ENCODE data around the gene HNRNPUL2.
"Not testable (repeated sequence)": the region's sequence is repeated elsewhere in the genome, so short reads cannot be mapped to it uniquely, and the experiment has no call there.

Gene HNRNPUL2

DNA sequence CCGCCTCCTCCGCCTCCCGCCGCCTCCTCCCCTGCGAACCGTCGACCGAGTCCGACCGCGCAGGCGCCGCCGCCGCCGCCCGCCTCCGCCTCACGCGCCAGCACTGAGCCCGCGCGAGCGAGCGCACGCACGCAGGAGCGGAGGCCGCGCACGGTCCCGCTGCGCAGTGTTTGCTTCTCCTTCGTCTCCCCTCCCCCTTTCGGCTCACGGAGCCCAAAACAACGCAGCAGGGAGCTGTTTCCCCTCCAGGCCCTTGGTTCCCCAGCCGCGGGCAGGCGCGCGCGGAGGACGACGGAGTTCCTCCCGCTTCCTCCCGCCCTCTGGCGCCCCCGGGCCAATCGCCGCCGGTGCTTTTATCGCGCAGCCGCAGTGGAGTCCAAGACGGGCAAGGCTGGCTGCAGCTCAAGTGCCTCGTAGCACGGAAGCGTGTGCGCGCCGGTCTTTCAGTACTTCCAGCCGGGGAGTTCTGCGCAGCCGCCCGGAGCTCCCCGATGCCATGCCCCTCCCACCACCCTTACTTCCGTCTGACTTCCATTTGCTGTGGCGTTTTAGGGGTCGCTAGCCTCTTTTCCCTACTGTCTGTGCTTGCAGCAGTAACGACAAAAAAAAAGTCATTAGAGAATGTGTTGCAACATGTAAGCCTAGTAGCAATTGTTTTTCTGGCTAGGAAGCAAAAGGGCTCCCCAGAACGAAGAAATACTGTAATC lies at the start of gene HNRNPUL2:
HNRNPUL2 (minus strand) TSS at position 293 of the 707 bp plus-strand sequence. CDS start 301 bp downstream, outside the sequence.
- intact Hi-C loops (cut with DNase I) = loop anchor here (2.0 to 10.0 kb wide), 3 partner anchors 19 to 107 kb away; partner anchors contain the start of genes STX5, TAF6L, TEX54 and WDR74
- peak; percentile 93 to 99 (median 98) for DNase-seq

DNA sequence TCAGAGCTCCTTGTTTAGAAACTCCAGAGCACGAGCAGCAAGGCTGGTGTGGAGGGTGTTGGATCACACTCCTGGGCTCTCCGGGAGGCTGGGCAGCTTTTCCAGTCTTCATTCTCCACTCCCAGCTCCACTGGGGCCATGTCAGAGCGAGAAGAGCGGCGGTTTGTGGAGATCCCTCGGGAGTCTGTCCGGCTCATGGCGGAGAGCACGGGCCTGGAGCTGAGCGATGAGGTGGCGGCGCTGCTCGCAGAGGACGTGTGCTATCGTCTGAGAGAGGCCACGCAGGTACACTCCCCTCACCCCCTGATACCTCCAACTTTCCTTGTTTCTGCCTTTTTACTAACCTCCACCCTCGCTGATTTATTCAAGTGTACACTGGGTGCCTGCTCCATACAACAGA lies 48.4 kb upstream of the HNRNPUL2 start:
- DNase-seq = no peak
- intact Hi-C loops (cut with DNase I) = no loop called here

GRCh38 chr11:62774407-62774806 lies 47.1 kb upstream of the HNRNPUL2 start:
- intact Hi-C loops (cut with DNase I) = loop anchor here (5.0 kb wide), 1 partner anchor 47 kb away; the partner anchor contains the start of genes HNRNPUL2 and TTC9C

GRCh38 chr11:62771144-62772021 lies 44.1 kb upstream of the HNRNPUL2 start, which contains the start of gene TAF6L:
TSS of gene TAF6L (plus strand) at chr11:62771396. CDS start at chr11:62775784, 4,388 bp downstream.
- intact Hi-C loops (cut with DNase I) = loop anchor here (1.0 to 5.0 kb wide), 3 partner anchors 10 to 44 kb away; partner anchors contain the start of genes HNRNPUL2, POLR2G, TMEM179B and TTC9C
- peak; percentile 96 to 100 (median 98) for DNase-seq

More at GRCh38 chr11:62774407-62774806, 47.1 kb upstream of the HNRNPUL2 start:
- DNase-seq = no peak

GRCh38 chr11:62770778-62771143 lies 43.5 kb upstream of the HNRNPUL2 start:
- intact Hi-C loops (cut with DNase I) = loop anchor here (1.0 to 5.0 kb wide), 3 partner anchors 9 to 43 kb away; partner anchors contain the start of genes HNRNPUL2, POLR2G, TMEM179B and TTC9C
- DNase-seq = peak in 35 of 42 donors; percentile 18 to 76 (median 53)

- DNase-seq = peak in 1 of 42 donors; percentile 39
- intact Hi-C loops (cut with DNase I) = loop anchor here (1.0 kb wide), 1 partner anchor 10 kb away; the partner anchor contains the start of gene TAF6L
These were observed 33.6 kb upstream of the HNRNPUL2 start for GRCh38 chr11:62760867-62761227.

- intact Hi-C loops (cut with DNase I) = no loop called here
- DNase-seq = no peak
These were observed 30.9 kb upstream of the HNRNPUL2 start for GRCh38 chr11:62757846-62758788.

DNA sequence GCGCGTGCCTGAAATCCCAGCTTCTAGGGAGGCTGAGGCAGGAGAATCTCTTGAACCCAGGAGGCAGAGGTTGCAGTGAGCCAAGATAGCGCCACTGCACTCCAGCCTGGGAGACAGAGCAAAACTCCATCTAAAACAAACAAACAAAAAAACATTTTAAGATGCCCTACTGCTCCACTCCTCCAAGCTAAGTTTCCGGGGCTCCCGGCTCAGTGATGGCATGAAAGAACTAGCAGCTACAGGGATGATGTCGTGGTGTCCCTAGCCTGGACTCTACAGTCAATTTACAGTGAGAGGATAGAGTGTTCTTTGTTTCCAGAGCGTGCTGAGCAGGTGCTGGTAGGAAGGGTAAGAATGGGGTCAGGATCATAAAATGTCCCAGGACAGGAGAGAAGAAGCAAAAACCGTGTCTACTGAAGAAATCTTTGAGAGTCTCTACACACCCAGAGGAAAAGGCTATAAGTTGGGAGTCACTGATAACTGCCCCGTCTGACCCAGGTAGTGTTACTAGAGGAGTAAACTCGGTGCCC lies 27.9 kb upstream of the HNRNPUL2 start:
- DNase-seq = no peak

GRCh38 chr11:62753736-62754603 lies 26.7 kb upstream of the HNRNPUL2 start, which contains the start of gene ZBTB3:
TSS of gene ZBTB3 (minus strand) at chr11:62754160. CDS start at chr11:62753664, 496 bp downstream.
- intact Hi-C loops (cut with DNase I) = no loop called here
- peak; percentile 93 to 100 (median 99) for DNase-seq

More for the DNA sequence above, 27.9 kb upstream of the HNRNPUL2 start:
- intact Hi-C loops (cut with DNase I) = no loop called here

DNA sequence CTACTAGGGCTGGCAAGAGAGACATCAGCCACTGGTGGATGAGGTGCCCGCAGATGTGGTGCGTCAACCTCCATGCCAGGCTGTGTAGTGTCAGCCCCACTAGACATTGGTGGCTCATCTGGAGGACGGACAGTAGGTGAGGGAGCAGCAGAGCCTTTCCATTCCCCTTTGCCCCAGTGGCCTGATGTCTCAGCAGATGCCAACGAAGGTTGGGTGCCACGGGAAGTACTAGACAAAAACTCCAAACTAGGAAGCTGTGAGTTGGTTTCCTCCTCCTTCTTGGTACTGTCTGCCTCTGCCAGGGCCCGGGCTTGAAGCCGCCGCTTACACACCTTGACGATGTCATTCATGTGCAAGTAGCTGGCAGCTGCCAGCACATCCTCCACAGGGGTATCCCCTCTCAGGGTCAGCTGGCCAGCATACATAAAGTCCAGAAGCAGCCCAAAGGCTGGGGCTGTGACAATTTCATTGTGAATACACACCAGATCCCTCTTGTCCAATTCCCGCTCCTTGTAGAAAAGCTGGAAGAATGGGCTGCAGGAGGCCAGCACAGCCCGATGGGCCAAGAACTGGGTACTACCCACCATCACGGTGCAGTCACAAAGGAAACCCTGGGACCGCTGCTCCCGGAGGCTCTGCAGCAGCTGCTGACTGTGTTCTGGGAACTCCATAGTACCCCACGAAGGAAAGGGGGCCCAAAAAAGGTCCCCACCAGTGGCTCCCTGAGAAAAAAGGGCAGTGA lies 25.9 kb upstream of the HNRNPUL2 start:
- intact Hi-C loops (cut with DNase I) = no loop called here
- no peak for DNase-seq

- no peak for DNase-seq
- intact Hi-C loops (cut with DNase I) = no loop called here
These were observed 25.0 kb upstream of the HNRNPUL2 start for GRCh38 chr11:62752177-62752785.

DNA sequence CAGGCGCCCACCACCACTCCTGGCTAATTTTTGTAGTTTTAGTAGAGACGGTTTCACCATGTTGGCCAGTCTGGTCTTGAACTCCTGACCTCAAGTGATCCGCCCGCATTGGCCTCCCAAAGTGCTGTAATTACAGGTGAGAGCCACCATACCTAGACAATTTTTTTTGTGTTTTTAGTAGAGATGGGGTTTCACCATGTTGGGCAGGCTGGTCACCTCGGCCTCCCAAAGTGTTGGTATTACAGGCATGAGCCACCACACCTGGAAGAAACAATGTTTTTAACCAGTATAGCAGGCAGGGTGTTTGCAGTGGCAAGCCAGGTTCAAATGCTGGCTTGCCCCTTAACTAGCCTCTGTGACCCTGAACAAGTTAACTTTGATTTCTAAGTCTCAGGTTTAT lies 22.7 kb upstream of the HNRNPUL2 start:
- intact Hi-C loops (cut with DNase I); DNase-seq: not testable (repeated sequence)

GRCh38 chr11:62747475-62748160 lies 20.4 kb upstream of the HNRNPUL2 start:
- intact Hi-C loops (cut with DNase I) = no loop called here
- no peak for DNase-seq

DNA sequence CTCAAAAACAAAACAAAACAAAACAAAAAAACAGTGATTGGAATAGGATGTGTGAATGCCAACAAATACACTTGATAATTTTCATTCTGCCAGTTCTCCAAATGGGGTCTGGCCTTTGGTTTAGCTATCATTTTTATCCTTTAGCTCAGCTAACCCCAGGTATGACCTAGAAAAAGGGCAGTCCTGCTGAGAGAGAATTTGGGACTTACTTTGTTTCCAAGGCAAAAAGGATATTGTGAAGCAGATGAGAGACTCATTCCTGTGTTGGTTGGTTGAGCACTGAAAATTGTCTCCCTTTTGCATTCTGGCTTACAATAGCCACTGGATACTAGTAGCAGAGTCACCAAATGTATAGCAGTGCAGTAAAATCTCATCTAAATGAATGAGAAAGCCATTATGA lies 9.9 kb upstream of the HNRNPUL2 start:
- no peak for DNase-seq
- intact Hi-C loops (cut with DNase I) = no loop called here

GRCh38 chr11:62732830-62733229 lies 5.6 kb upstream of the HNRNPUL2 start:
- no peak for DNase-seq

More at GRCh38 chr11:62732830-62733229, 5.6 kb upstream of the HNRNPUL2 start:
- intact Hi-C loops (cut with DNase I) = no loop called here

Data from head of caudate nucleus (tissue), 42 donors.